Neutrophil (primary cell): ENCODE measurements around the gene PLD2.

Experiments
- H3K27ac ChIP-seq: fragments of 200-600 bp; sonication (generic); 2 replicates; pipeline ENCODE4 v1.5.1; 2016; ENCODE audit warnings: mild to moderate bottlenecking, moderate library complexity
- H3K27me3 ChIP-seq: fragments of 200-600 bp; sonication (generic); 2 replicates; pipeline ENCODE4 v1.6.0; 2016; ENCODE audit warnings: mild to moderate bottlenecking
- H3K36me3 ChIP-seq: fragments of 200-600 bp; sonication (generic); 2 replicates; pipeline ENCODE4 v1.5.1; 2017
- H3K4me1 ChIP-seq, 2 experiments: fragments of 200-600 bp in 1 of 2; sonication (generic) in 1 of 2; 1 replicate in 1 of 2; 2 replicates in 1 of 2; pipeline versions ENCODE4 v1.5.1 to v1.6.1; 2013 to 2016; ENCODE audit warnings: low read depth in 1 of 2, low read length in 1 of 2, mild to moderate bottlenecking in 1 of 2, moderate library complexity in 1 of 2; ENCODE audit not compliant: control insufficient read depth in 1 of 2, insufficient read depth in 1 of 2
- H3K4me3 ChIP-seq, 2 experiments: fragments of 200-600 bp in 1 of 2; sonication (generic) in 1 of 2; 1 replicate in 1 of 2; 2 replicates in 1 of 2; pipeline ENCODE4 v1.5.1; 2013 to 2016; ENCODE audit warnings: low read depth in 1 of 2, low read length in 1 of 2, mild to moderate bottlenecking in 1 of 2, moderate library complexity in 1 of 2
- H3K9me3 ChIP-seq: fragments of 200-600 bp; sonication (generic); 2 replicates; pipeline ENCODE4 v1.5.1; 2016
- CTCF ChIP-seq: fragments of 200-600 bp; sonication (generic); IDR thresholded peaks from 2 replicates; pipeline ENCODE4 v1.5.1; 2016; ENCODE audit warnings: antibody characterized with exemption

Gene PLD2

GRCh38 chr17:4780325-4780955 lies 26.5 kb upstream of the PLD2 start:
- Histone ChIP-seq H3K9me3 (no peaks in the 10 kb centered on the region), H3K27ac (no peak overlapping the region), H3K4me1 (peaks cover 0 to 3% of the 10 kb centered on the region in 2 experiments), H3K4me3 (no peak overlapping the region), H3K36me3 (no peaks in the 10 kb centered on the region), H3K27me3 (peaks cover 88% of the 10 kb centered on the region)
- TF ChIP-seq CTCF: no peak

GRCh38 chr17:4782652-4783051 lies 24.3 kb upstream of the PLD2 start:
- Histone ChIP-seq H3K27me3 (peaks cover 99% of the 10 kb centered on the region), H3K36me3 (no peaks in the 10 kb centered on the region), H3K4me3 (no peak overlapping the region), H3K4me1 (peaks cover 3 to 13% of the 10 kb centered on the region in 2 experiments), H3K9me3 (no peaks in the 10 kb centered on the region), H3K27ac (no peak overlapping the region)
- peak; percentile 17 for TF ChIP-seq CTCF

GRCh38 chr17:4785311-4786105 lies 21.4 kb upstream of the PLD2 start:
- peaks cover 96% of the 10 kb centered on the region for H3K27me3 ChIP-seq
- H3K27ac ChIP-seq: no peak overlapping the region
- no peaks in the 10 kb centered on the region for H3K36me3 ChIP-seq
- no peak overlapping the region for H3K4me3 ChIP-seq
- no peaks in the 10 kb centered on the region for H3K9me3 ChIP-seq
- H3K4me1 ChIP-seq: peaks cover 19 to 32% of the 10 kb centered on the region in 2 experiments
- no peak for TF ChIP-seq CTCF

GRCh38 chr17:4786106-4786511 lies 20.8 kb upstream of the PLD2 start, which contains the start of gene VMO1:
VMO1 (minus strand) TSS chr17:4786364; CDS start chr17:4786352, 12 bp downstream.
- Histone ChIP-seq H3K4me1 (peaks cover 24 to 34% of the 10 kb centered on the region in 2 experiments), H3K27me3 (peaks cover 96% of the 10 kb centered on the region), H3K36me3 (no peaks in the 10 kb centered on the region), H3K9me3 (no peaks in the 10 kb centered on the region), H3K4me3 (no peak within 1 kb of the TSS), H3K27ac (no peak within 1 kb of the TSS)
- TF ChIP-seq CTCF: no peak

GRCh38 chr17:4786516-4786915 lies 20.4 kb upstream of the PLD2 start:
- peaks cover 96% of the 10 kb centered on the region for H3K27me3 ChIP-seq
- H3K4me3 ChIP-seq: no peak overlapping the region
- H3K9me3 ChIP-seq: no peaks in the 10 kb centered on the region
- TF ChIP-seq CTCF: no peak
- H3K4me1 ChIP-seq: peaks cover 24 to 34% of the 10 kb centered on the region in 2 experiments
- H3K36me3 ChIP-seq: no peaks in the 10 kb centered on the region
- no peak overlapping the region for H3K27ac ChIP-seq
